ENCODE data around the gene ANKRD44.

ANKRD44 gene

DNA sequence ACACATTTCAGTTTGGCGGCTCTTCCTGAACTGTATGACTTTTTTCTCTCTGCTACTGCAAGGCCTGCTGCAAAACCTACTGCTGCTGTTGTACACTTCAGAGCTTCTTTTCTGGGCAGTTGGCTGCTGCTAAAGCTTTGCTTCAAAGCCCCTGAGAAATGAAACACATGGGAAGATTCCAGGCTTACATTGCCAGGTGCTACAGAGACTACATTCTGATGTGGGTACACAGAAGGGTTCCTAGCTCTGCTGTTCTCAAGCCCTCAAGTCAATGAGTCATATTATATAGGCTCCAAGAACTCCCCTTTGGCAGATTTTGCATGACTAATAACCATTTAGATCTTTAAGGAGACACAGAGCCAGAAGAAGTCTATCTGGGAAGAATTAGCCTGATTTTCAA, 371.2 kb downstream of the ANKRD44 start:
- DNase-seq, result no peak

All from NCI-H1417 (cell line).